MCF 10A (cell line): ENCODE data around the gene CLPSL2. TPM values are rescaled to one million over a fixed set of nuclear protein-coding genes. Genes with fewer than 3 reads are reported as not detected.

Experiments used
- BruUV-seq: library from RNA; stranded (reverse); fragments of 400-500 nt; replicated peaks from 2 replicates; lab custom pipeline; 2021; lab: Mats Ljungman, UMichigan
- CTCF ChIA-PET: fragments of 300-600 bp; sonication (Branson Sonifier 250); formaldehyde crosslinking; extraction: SDS; loops from one replicate; lab custom pipeline; 2021; ENCODE audit warnings: antibody characterized with exemption, inconsistent platforms; lab: Yijun Ruan, JAX
- POLR2A ChIA-PET: fragments of 300-600, 350-650 bp; sonication (Branson Sonifier 250); formaldehyde crosslinking; extraction: SDS; loops from one replicate; lab custom pipeline; 2020; ENCODE audit warnings: antibody characterized with exemption, inconsistent platforms; lab: Yijun Ruan, JAX
- DNase-seq: peaks from one replicate; pipeline ENCODE4 v3.0.0-alpha.2; 2018; ENCODE audit not compliant: unreplicated experiment
- H3K27ac Mint-ChIP-seq: one replicate; pipeline ENCODE4 v1.8.0; 2022; ENCODE audit warnings: mild to moderate bottlenecking, low read depth, mixed read lengths; ENCODE audit not compliant: unreplicated experiment
- H3K27me3 Mint-ChIP-seq: one replicate; pipeline ENCODE4 v1.8.0; 2022; ENCODE audit warnings: mixed read lengths; ENCODE audit not compliant: insufficient read depth, unreplicated experiment
- H3K36me3 Mint-ChIP-seq: one replicate; pipeline ENCODE4 v1.8.0; 2022; ENCODE audit warnings: mild to moderate bottlenecking, moderate library complexity, mixed read lengths; ENCODE audit not compliant: insufficient read depth, unreplicated experiment
- H3K4me1 Mint-ChIP-seq: one replicate; pipeline ENCODE4 v1.8.0; 2022; ENCODE audit warnings: mixed read lengths; ENCODE audit not compliant: insufficient read depth, unreplicated experiment
- H3K4me3 Mint-ChIP-seq: one replicate; pipeline ENCODE4 v1.8.0; 2022; ENCODE audit warnings: mild to moderate bottlenecking, moderate library complexity, mixed read lengths; ENCODE audit not compliant: unreplicated experiment
- H3K9me3 Mint-ChIP-seq: one replicate; pipeline ENCODE4 v1.8.0; 2022; ENCODE audit warnings: mixed read lengths; ENCODE audit not compliant: unreplicated experiment
- intact Hi-C: fragments of 100-400 bp; cut with micrococcal nuclease; formaldehyde crosslinking; loops from 2 replicates; pipeline ENCODE4 v1.14.1; 2022
- total RNA-seq: library from RNA; stranded (reverse); gene quantifications from 2 replicates; pipeline ENCODE4 v1.2.3, GENCODE V29; 2022
- TF ChIP-seq, protein P1 (sequence below): fragments of 200-600 bp; IDR thresholded peaks from one replicate; pipeline ENCODE4 v1.8.0; 2022; ENCODE audit warnings: antibody characterized with exemption, mild to moderate bottlenecking; ENCODE audit not compliant: unreplicated experiment

Gene CLPSL2
- total RNA-seq, 1 experiment from 2014 or later = not detected

DNA sequence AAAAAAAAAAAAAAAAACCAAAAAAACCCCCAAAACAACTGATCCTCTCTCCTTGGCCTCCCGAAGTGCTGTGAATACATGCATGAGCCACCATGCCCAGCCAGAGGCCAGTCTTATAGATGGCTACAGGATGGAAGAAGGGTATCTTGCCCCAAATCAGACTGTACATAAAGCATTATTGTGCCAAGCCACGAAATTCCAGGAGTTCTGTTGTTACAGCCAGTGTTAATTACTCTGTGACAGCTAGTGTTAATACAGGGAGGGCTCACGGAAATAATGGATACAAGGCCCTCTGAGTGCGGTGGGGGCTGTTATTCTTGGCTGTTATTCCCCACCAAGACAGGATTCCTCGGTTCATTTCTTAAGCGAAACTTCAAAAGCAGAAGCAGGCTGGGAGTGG lies 1.4 kb upstream of the CLPSL2 start:
- Mint-ChIP-seq H3K27me3 (peaks cover 13% of the 10 kb centered on the region), H3K36me3 (no peaks in the 10 kb centered on the region), H3K4me1 (peaks cover 17% of the 10 kb centered on the region), H3K27ac (no peak overlapping the region), H3K4me3 (no peak overlapping the region), H3K9me3 (no peaks in the 10 kb centered on the region)
- DNase-seq = no peak
- ChIA-PET CTCF (interaction anchor here (0.5 to 1.2 kb wide), 2 partner anchors 25 to 38 kb away, joined by 3 read pairs; no protein-coding TSS in a partner anchor), POLR2A (no interaction called here)
- no TSS peak for BruUV-seq
- TF ChIP-seq, protein P1, sequence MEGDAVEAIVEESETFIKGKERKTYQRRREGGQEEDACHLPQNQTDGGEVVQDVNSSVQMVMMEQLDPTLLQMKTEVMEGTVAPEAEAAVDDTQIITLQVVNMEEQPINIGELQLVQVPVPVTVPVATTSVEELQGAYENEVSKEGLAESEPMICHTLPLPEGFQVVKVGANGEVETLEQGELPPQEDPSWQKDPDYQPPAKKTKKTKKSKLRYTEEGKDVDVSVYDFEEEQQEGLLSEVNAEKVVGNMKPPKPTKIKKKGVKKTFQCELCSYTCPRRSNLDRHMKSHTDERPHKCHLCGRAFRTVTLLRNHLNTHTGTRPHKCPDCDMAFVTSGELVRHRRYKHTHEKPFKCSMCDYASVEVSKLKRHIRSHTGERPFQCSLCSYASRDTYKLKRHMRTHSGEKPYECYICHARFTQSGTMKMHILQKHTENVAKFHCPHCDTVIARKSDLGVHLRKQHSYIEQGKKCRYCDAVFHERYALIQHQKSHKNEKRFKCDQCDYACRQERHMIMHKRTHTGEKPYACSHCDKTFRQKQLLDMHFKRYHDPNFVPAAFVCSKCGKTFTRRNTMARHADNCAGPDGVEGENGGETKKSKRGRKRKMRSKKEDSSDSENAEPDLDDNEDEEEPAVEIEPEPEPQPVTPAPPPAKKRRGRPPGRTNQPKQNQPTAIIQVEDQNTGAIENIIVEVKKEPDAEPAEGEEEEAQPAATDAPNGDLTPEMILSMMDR = no peak
- intact Hi-C loops = no loop called here

DNA sequence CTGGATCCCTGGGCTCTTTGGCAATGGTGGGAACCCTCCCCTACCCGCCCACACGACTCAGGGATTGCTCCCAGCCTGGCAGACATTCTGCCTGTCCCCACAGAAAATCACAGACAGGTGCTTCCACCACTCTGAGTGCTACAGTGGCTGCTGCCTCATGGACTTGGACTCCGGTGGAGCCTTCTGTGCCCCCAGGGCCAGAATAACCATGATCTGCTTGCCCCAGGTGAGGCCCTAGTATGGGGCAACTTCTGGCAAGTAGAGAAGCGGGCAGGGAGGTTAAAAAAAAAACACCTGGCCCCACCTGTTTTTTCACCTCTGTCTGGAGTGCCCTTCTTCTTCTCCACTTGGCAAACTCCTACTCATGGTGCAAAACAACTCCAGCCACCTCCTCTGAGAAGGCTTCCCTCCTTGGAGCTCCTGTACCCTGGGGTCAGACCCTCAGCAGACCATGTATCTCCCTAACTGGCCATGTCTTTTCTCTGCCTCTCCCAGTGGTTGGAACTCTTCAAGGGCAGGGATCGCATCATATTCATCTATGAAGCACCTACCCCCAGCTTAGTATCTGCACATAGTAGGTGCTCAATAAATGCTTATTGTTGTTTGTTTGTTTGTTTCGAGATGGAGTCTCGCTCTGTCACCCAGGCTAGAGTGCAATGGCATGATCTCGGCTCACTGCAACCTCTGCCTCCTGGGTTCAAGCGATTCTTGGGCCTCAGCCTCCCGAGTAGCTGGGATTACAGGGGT lies 1.1 kb downstream of the CLPSL2 start:
- no TSS peak for BruUV-seq
- Mint-ChIP-seq H3K27me3 (peaks cover 13% of the 10 kb centered on the region), H3K9me3 (no peaks in the 10 kb centered on the region), H3K27ac (no peak overlapping the region), H3K36me3 (no peaks in the 10 kb centered on the region), H3K4me3 (peak overlapping the region; percentile 59), H3K4me1 (peaks cover 34% of the 10 kb centered on the region)
- DNase-seq = no peak
- ChIA-PET CTCF (interaction anchor here (0.8 kb wide), 1 partner anchor 409 kb away, joined by 3 read pairs; no protein-coding TSS in a partner anchor), POLR2A (no interaction called here)
- TF ChIP-seq, protein P1 = no peak
- intact Hi-C loops = no loop called here

DNA sequence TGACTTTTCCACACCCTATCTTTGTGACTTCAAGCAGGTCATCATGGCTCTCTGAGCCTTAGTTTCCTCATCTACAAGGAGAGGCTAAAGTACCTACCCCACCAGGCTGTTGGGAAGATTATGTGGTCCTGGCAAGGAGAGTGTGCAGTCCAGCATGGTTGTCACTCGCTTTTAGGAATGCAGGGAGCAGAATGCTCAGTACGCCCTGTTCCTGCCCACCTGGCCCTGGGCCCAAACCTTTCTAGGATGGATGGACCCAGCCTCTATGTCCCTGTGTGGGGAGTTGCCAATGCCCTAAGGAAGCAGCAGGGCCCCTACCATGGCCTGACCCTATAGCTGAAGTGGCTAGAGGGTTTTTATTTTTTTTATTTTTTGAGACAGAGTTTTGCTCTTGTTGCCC lies 2.0 kb downstream of the CLPSL2 start:
- H3K27ac Mint-ChIP-seq = no peak overlapping the region
- H3K4me1 Mint-ChIP-seq = peaks cover 40% of the 10 kb centered on the region
- H3K36me3 Mint-ChIP-seq = no peaks in the 10 kb centered on the region
- intact Hi-C loops = no loop called here
- CTCF ChIA-PET = no interaction called here
- no TSS peak for BruUV-seq
- H3K27me3 Mint-ChIP-seq = peaks cover 13% of the 10 kb centered on the region
- H3K4me3 Mint-ChIP-seq = no peak overlapping the region
- TF ChIP-seq, protein P1 = no peak
- POLR2A ChIA-PET = no interaction called here
- no peak for DNase-seq
- H3K9me3 Mint-ChIP-seq = no peaks in the 10 kb centered on the region

DNA sequence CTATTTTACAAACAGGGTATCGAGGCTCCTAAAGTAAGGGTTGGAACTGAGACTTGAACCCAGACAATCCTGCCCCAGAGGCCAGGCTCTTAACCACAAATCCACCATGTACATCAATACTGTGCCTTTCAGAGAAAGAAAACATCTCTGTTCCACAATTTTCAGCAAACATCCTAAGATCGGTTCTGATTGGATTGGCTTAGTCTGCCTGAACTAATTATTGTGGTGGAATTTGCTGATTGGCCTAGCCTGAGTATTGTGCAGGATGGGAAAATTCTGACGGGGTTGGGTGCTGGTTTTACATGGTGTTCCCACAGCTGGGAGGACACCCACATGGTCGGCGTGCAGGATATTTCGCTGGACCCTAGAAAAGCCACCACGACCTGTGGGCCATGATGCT lies 4.3 kb downstream of the CLPSL2 start, which contains the start of gene CLPSL1:
CLPSL1 (plus strand) TSS at position 301 of the 400 bp plus-strand sequence; CDS start at position 393, 92 bp downstream.
- no TSS peak for BruUV-seq
- no peaks in the 10 kb centered on the region for H3K36me3 Mint-ChIP-seq
- TF ChIP-seq, protein P1 = no peak
- intact Hi-C loops = no loop called here
- POLR2A ChIA-PET = no interaction called here
- peaks cover 40% of the 10 kb centered on the region for H3K4me1 Mint-ChIP-seq
- no peak for DNase-seq
- peaks cover 13% of the 10 kb centered on the region for H3K27me3 Mint-ChIP-seq
- no peak within 1 kb of the TSS for H3K27ac Mint-ChIP-seq
- no peaks in the 10 kb centered on the region for H3K9me3 Mint-ChIP-seq
- no peak within 1 kb of the TSS for H3K4me3 Mint-ChIP-seq
- CTCF ChIA-PET = interaction anchor here (0.7 kb wide), 1 partner anchor 912 kb away, joined by 3 read pairs; no protein-coding TSS in a partner anchor
